ENCODE measurements around the gene FZD1. TPM values are rescaled to one million over a fixed set of nuclear protein-coding genes. Genes with fewer than 3 reads are reported as not detected.
A peak's percentile ranks its signal among the peaks of the same experiment; 100 is the strongest.

Gene FZD1
- total and polyA plus RNA-seq, 2 of the 4 experiments (the other 2 are of a cell fraction), result 3.6 to 6.8 TPM

DNA sequence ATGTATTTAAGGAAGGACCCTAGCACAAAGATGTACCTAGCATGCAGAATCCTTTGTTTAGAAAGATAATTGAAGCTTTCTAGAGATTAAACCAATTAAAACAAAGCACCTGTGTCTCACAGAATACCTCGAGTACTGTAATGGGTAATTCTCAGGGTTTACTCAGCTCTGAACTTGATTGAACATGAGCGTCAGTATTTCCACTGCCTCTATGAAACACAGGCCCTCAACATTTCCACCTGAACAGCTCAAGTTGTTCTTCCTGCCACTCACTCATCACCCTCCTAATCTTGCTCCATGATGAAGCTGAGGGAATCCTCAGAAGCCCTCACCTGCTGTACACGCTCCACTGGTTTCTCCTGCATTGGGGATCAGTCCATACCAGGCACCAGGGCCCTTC is 33.7 kb upstream of the FZD1 start:
- in situ Hi-C loops (cut with MboI; ENCODE audit: low sequenced_read_pairs), result no loop called here
- no peak overlapping the region for H3K4ac ChIP-seq (ENCODE audit: low read depth, low read length)
- POLR2A ChIA-PET (ENCODE audit: unreplicated experiment), result no interaction called here

More for the DNA sequence above, 33.7 kb upstream of the FZD1 start:
- no peaks in the 10 kb centered on the region for H3K36me3 ChIP-seq (ENCODE audit: control insufficient read depth, insufficient read depth, low read length)
- DNase-seq, result no peak
- peak overlapping the region; percentile 27; the same call in 1 of the 2 replicates for H2AK5ac ChIP-seq (ENCODE audit: low read depth, low read length)
- no peaks in the 10 kb centered on the region for H3K27me3 ChIP-seq (ENCODE audit: control insufficient read depth, insufficient read depth, low read length)
- TF ChIP-seq BHLHE40 (IDR thresholded peaks at IDR 0.05; ENCODE audit: low read depth, low read length), result no peak
- no peak for TF ChIP-seq MAZ (IDR thresholded peaks at IDR 0.05; ENCODE audit: borderline replicate concordance, low read depth, low read length)
- no peak for TF ChIP-seq CEBPB (IDR thresholded peaks at IDR 0.05; ENCODE audit: low read depth, low read length)
- no peak for TF ChIP-seq SMC3 (IDR thresholded peaks at IDR 0.05; ENCODE audit: low read depth, low read length)
- no peak for TF ChIP-seq RFX5 (IDR thresholded peaks at IDR 0.05; ENCODE audit: low read depth, low read length)
- no peak for TF ChIP-seq NFE2L2 (IDR thresholded peaks at IDR 0.05; ENCODE audit: low read depth, low read length)
- no peak for TF ChIP-seq CHD1 (IDR thresholded peaks at IDR 0.05; ENCODE audit: low read depth, low read length)
- H2BK120ac ChIP-seq (ENCODE audit: low read depth, low read length), result no peak overlapping the region
- H2BK20ac ChIP-seq (ENCODE audit: low read depth, low read length), result no peak overlapping the region
- H4K20me1 ChIP-seq (ENCODE audit: insufficient read depth, low read length), result no peaks in the 10 kb centered on the region; the same call in 1 of the 2 replicates
- no peak overlapping the region for H2BK5ac ChIP-seq (ENCODE audit: low read depth, low read length, poor library complexity, severe bottlenecking)
- no peak overlapping the region for H3K56ac ChIP-seq (ENCODE audit: extremely low read depth, insufficient read depth, low read length)
- no peak overlapping the region for H2BK15ac ChIP-seq (ENCODE audit: low read depth, low read length)
- no peak for ATAC-seq (ENCODE audit: low read depth)
- no peak overlapping the region for H3K9ac ChIP-seq (ENCODE audit: low read depth, low read length)
- peaks cover 8% of the 10 kb centered on the region for H3K4me1 ChIP-seq (ENCODE audit: control insufficient read depth, insufficient read depth, low read length)
- peaks cover 3% of the 10 kb centered on the region; the same call in 1 of the 2 replicates for H3K9me1 ChIP-seq (ENCODE audit: insufficient read depth, low read length)
- H3K14ac ChIP-seq (replicated peaks; ENCODE audit: low read depth, low read length), result no peak overlapping the region; the same call in 1 of the 2 replicates
- CTCF ChIA-PET, result no interaction called here
- no peak overlapping the region for H3K4me3 ChIP-seq (ENCODE audit: insufficient read depth, low read depth, low read length)
- H3K4me2 ChIP-seq (ENCODE audit: low read depth, low read length), result no peak overlapping the region
- H3K27ac ChIP-seq (ENCODE audit: insufficient read depth, low read length), result no peak overlapping the region
- no peak overlapping the region for H4K5ac ChIP-seq (ENCODE audit: low read depth, low read length)
- H3K9me3 ChIP-seq (ENCODE audit: control insufficient read depth, insufficient read depth, low read length), result peaks cover 4% of the 10 kb centered on the region; the same call in 1 of the 2 replicates
- H4K8ac ChIP-seq (ENCODE audit: low read depth in 2 of 2, low read length in 2 of 2), result no peak overlapping the region
- H2AFZ ChIP-seq (replicated peaks; ENCODE audit: low read length, poor library complexity), result no peak overlapping the region
- BruUV-seq (replicated peaks), result no TSS peak
- no peaks in the 10 kb centered on the region for H3K79me1 ChIP-seq (ENCODE audit: low read depth in 1 of 2, low read length in 2 of 2)
- no peak overlapping the region for H3K18ac ChIP-seq (ENCODE audit: low read depth, low read length)
- intact Hi-C loops (cut with micrococcal nuclease) (no loop called here), dilution Hi-C loops (cut with HindIII; ENCODE audit: low sequenced_read_pairs, unreplicated experiment) (no loop called here)
- no peak overlapping the region for H4K91ac ChIP-seq (ENCODE audit: insufficient read depth, low read depth, low read length)
- WGBS, 2 experiments (ENCODE audit: extremely low coverage in 2 of 2, insufficient read length in 1 of 2), result 100% methylated on average over 3 of the region's 3 CpGs; no CpG with 5 or more reads in 1 of the 2 experiments
- H3K23ac ChIP-seq (ENCODE audit: low read depth, low read length), result no peak overlapping the region
- H2AK9ac ChIP-seq (replicated peaks; ENCODE audit: low read depth, low read length, poor library complexity), result peak overlapping the region; percentile 29
